Activated CD8-positive, alpha-beta T cell treated with anti-CD3 and anti-CD28 coated beads for 36 hours (primary cell): ENCODE data around the gene BMP4. TPM values are rescaled to one million over a fixed set of nuclear protein-coding genes. Genes with fewer than 3 reads are reported as not detected.

Experiments used
- ATAC-seq: fragments of 200-7000 bp; cut with Tn5 transposase; one replicate; pipeline ENCODE4 v1.10.0; 2021; ENCODE audit warnings: mild to moderate bottlenecking, moderate library complexity
- CTCF ChIA-PET: fragments of 350-600 bp; sonication (Branson Sonifier 250); formaldehyde crosslinking; loops from one replicate; lab custom pipeline; 2021; ENCODE audit warnings: antibody characterized with exemption; lab: Charles Lee
- POLR2A ChIA-PET: fragments of 350-600 bp; sonication (Branson Sonifier 250); formaldehyde crosslinking; loops from one replicate; lab custom pipeline; 2021; ENCODE audit warnings: antibody characterized with exemption; lab: Charles Lee
- DNase-seq: peaks from one replicate; pipeline ENCODE4 v3.0.0-alpha.2; 2020
- H3K27ac Mint-ChIP-seq: one replicate; pipeline ENCODE4 v1.8.0; 2021; ENCODE audit warnings: mild to moderate bottlenecking, mixed read lengths
- H3K27me3 Mint-ChIP-seq: one replicate; pipeline ENCODE4 v1.8.0; 2021; ENCODE audit warnings: mixed read lengths
- H3K36me3 Mint-ChIP-seq: one replicate; pipeline ENCODE4 v1.8.0; 2021; ENCODE audit warnings: low read depth, mixed read lengths
- H3K4me1 Mint-ChIP-seq: one replicate; pipeline ENCODE4 v1.8.0; 2021; ENCODE audit warnings: low read depth, mixed read lengths
- H3K4me3 Mint-ChIP-seq: one replicate; pipeline ENCODE4 v1.8.0; 2021; ENCODE audit warnings: mild to moderate bottlenecking, moderate library complexity, mixed read lengths
- H3K9me3 Mint-ChIP-seq: one replicate; pipeline ENCODE4 v1.8.0; 2021; ENCODE audit warnings: mixed read lengths
- intact Hi-C: fragments of 100-400 bp; cut with micrococcal nuclease; formaldehyde crosslinking; loops from one replicate; pipeline ENCODE4 v1.10.0; 2022
- total RNA-seq, 2 experiments: library from RNA; stranded (reverse); gene quantifications; one replicate each; pipeline ENCODE4 v1.2.3, GENCODE V29; 2021
- TF ChIP-seq, protein P1 (sequence below): fragments of 200-600 bp; IDR thresholded peaks from one replicate; pipeline ENCODE4 v1.8.0; 2022; ENCODE audit warnings: antibody characterized with exemption, mild to moderate bottlenecking

Gene BMP4
- total RNA-seq, 2 experiments from 2014 or later: not detected

DNA sequence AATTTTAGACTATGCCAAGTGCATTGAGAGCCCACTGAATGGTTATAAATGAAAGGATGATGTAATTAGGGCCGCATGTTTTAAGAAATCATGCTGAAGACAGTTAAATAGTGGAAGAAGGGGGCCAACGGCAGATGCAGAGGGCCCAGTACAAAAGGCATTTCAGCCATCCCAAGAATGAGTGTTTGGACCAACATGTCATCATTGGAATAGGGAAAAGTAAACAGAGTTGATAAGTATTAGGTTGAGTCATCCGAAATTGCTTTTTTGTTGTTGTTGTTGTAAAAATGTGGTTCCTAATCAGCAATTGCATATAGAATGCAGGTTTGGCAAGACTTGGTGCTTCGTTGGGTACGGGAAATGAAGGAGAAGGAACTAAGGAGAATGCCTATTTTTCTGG is 29.5 kb downstream of the BMP4 start:
- no peak overlapping the region for H3K27ac Mint-ChIP-seq
- CTCF ChIA-PET: no interaction called here
- no peak for ATAC-seq
- peaks cover 6% of the 10 kb centered on the region for H3K27me3 Mint-ChIP-seq
- H3K4me1 Mint-ChIP-seq: no peaks in the 10 kb centered on the region
- intact Hi-C loops: no loop called here
- H3K9me3 Mint-ChIP-seq: no peaks in the 10 kb centered on the region
- POLR2A ChIA-PET: no interaction called here
- DNase-seq: no peak
- no peak overlapping the region for H3K4me3 Mint-ChIP-seq
- TF ChIP-seq, protein P1, sequence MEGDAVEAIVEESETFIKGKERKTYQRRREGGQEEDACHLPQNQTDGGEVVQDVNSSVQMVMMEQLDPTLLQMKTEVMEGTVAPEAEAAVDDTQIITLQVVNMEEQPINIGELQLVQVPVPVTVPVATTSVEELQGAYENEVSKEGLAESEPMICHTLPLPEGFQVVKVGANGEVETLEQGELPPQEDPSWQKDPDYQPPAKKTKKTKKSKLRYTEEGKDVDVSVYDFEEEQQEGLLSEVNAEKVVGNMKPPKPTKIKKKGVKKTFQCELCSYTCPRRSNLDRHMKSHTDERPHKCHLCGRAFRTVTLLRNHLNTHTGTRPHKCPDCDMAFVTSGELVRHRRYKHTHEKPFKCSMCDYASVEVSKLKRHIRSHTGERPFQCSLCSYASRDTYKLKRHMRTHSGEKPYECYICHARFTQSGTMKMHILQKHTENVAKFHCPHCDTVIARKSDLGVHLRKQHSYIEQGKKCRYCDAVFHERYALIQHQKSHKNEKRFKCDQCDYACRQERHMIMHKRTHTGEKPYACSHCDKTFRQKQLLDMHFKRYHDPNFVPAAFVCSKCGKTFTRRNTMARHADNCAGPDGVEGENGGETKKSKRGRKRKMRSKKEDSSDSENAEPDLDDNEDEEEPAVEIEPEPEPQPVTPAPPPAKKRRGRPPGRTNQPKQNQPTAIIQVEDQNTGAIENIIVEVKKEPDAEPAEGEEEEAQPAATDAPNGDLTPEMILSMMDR: no peak
- no peaks in the 10 kb centered on the region for H3K36me3 Mint-ChIP-seq

DNA sequence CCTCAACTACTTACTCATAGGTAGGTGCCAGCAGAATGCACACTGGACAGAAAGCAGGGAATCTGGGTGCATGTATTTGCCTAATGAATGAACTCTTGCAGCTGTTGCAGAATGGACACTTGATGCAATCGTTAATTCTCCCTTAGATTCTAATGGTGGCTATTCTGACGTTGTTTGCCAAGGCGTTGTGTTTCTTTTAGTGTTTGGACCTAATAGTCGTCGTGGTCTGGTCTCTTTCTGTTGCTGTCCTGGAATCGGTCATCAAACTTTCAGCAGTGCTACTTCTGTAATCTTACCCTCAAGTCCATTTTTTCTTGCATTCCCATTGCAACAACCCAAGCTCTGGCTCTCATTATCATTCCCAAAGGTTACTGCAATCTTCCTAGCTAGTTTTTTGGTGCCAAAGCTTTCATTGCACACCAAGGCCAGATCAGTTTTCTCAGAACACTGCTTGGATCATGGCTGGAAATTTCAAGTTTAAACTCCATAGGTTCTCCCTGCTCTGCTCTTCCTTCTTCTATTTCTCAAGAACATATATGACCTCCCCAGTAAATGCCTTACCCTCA is 31.3 kb downstream of the BMP4 start:
- intact Hi-C loops: no loop called here
- Mint-ChIP-seq H3K27ac (no peak overlapping the region), H3K9me3 (no peaks in the 10 kb centered on the region), H3K4me3 (no peak overlapping the region), H3K27me3 (peaks cover 6% of the 10 kb centered on the region), H3K36me3 (no peaks in the 10 kb centered on the region), H3K4me1 (no peaks in the 10 kb centered on the region)
- ChIA-PET POLR2A (no interaction called here), CTCF (no interaction called here)
- TF ChIP-seq, protein P1: no peak
- DNase-seq: no peak
- no peak for ATAC-seq

DNA sequence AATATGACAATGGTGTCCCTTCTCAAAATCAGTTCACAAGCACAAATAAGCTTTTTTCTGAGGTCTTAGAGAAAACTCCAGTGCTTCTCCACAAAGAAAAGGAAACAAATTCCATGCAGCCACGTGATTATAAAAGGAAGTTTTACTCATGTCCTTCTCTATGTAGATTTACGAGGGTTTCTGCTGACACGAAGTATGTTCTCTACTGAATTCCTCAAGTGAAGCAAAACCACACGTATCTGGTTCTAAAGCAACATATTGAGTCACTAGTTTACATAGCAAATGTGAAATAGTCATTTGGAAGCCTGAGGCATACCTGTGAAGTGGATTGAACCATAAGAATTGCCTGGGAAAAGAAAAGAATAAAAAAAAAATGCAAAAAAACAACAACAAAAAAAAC is 31.9 kb downstream of the BMP4 start:
- intact Hi-C loops: no loop called here
- H3K36me3 Mint-ChIP-seq: no peaks in the 10 kb centered on the region
- H3K4me3 Mint-ChIP-seq: no peak overlapping the region
- no peak overlapping the region for H3K27ac Mint-ChIP-seq
- TF ChIP-seq, protein P1: no peak
- CTCF ChIA-PET: no interaction called here
- H3K27me3 Mint-ChIP-seq: peaks cover 6% of the 10 kb centered on the region
- H3K9me3 Mint-ChIP-seq: no peaks in the 10 kb centered on the region
- H3K4me1 Mint-ChIP-seq: no peaks in the 10 kb centered on the region
- POLR2A ChIA-PET: no interaction called here
- DNase-seq: no peak
- ATAC-seq: no peak

DNA sequence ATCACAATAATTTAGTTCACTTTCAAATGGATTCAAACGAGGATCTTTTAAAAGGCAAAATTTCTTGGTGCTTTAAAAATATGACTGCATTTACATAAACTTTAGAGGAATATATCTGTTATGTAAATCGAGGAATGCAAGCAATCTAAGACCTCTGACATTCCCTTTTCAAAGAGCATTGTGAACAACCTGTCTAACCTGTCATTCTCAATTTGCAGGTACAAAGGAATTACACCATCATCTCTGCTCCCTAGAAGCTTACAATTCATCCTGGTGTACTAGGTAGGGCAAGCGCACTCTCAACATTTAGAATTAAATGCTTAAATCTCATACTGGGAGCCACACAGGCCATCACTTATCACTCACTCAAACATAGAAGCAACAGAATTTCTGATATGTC is 35.6 kb downstream of the BMP4 start:
- no peak overlapping the region for H3K27ac Mint-ChIP-seq
- H3K36me3 Mint-ChIP-seq: no peaks in the 10 kb centered on the region
- TF ChIP-seq, protein P1: no peak
- H3K27me3 Mint-ChIP-seq: peaks cover 8% of the 10 kb centered on the region
- no peak overlapping the region for H3K4me3 Mint-ChIP-seq
- ATAC-seq (no peak), DNase-seq (no peak)
- no peaks in the 10 kb centered on the region for H3K4me1 Mint-ChIP-seq
- POLR2A ChIA-PET: no interaction called here
- CTCF ChIA-PET: interaction anchor here (2.1 kb wide), 1 partner anchor 9 kb away, joined by 10 read pairs; no protein-coding TSS in a partner anchor
- no peaks in the 10 kb centered on the region for H3K9me3 Mint-ChIP-seq
- intact Hi-C loops: no loop called here

DNA sequence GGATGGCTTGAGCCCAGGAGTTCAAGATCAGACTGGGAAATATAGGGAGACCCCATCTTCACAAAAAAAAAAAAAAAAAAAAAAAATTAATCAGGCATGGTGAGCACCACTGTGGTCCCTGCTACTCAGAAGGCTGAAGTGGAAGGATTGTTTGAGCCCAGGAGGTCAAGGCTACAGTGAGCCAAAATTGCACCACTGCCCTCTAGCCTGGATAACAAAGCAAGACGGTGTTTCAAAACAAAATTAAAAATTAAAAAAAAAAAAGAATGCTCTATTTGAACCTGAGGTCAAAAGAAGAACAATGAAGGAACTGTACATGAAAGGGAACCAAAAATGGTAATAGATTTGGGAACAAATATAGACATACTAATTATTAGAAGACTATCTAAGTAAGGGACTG is 40.4 kb downstream of the BMP4 start:
- Mint-ChIP-seq H3K36me3 (no peaks in the 10 kb centered on the region), H3K4me3 (no peak overlapping the region), H3K27me3 (peaks cover 4% of the 10 kb centered on the region), H3K9me3 (peaks cover 6% of the 10 kb centered on the region), H3K4me1 (no peaks in the 10 kb centered on the region), H3K27ac (no peak overlapping the region)
- POLR2A ChIA-PET: no interaction called here
- no peak for ATAC-seq
- TF ChIP-seq, protein P1: no peak
- CTCF ChIA-PET: no interaction called here
- intact Hi-C loops: no loop called here
- DNase-seq: no peak
